ENCODE measurements around the gene SLC18B1. TPM values are rescaled to one million over a fixed set of nuclear protein-coding genes. Genes with fewer than 3 reads are reported as not detected.
A peak's percentile ranks its signal among the peaks of the same experiment; 100 is the strongest.

SLC18B1 gene
- total and polyA plus RNA-seq, 8 donors, result 4.4 to 10.9 (median 7.2) TPM

- Histone ChIP-seq H3K36me3 (no peaks in the 10 kb centered on the region), H3K4me3 (no peak overlapping the region), H3K27me3 (no peaks in the 10 kb centered on the region), H3K9me3 (no peaks in the 10 kb centered on the region), H3K4me1 (peaks cover 0 to 2% (median 0%) of the 10 kb centered on the region in 3 donors), H3K27ac (no peak overlapping the region)
- TF ChIP-seq, protein P1, sequence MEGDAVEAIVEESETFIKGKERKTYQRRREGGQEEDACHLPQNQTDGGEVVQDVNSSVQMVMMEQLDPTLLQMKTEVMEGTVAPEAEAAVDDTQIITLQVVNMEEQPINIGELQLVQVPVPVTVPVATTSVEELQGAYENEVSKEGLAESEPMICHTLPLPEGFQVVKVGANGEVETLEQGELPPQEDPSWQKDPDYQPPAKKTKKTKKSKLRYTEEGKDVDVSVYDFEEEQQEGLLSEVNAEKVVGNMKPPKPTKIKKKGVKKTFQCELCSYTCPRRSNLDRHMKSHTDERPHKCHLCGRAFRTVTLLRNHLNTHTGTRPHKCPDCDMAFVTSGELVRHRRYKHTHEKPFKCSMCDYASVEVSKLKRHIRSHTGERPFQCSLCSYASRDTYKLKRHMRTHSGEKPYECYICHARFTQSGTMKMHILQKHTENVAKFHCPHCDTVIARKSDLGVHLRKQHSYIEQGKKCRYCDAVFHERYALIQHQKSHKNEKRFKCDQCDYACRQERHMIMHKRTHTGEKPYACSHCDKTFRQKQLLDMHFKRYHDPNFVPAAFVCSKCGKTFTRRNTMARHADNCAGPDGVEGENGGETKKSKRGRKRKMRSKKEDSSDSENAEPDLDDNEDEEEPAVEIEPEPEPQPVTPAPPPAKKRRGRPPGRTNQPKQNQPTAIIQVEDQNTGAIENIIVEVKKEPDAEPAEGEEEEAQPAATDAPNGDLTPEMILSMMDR (IDR thresholded peaks at IDR 0.05), result no peak
- ATAC-seq (peak in 1 of 4 donors; percentile 63), DNase-seq (no peak), FAIRE-seq (no peak)
- WGBS, 2 donors, result 87% methylated on average over 10 of the region's 10 CpGs
- intact Hi-C loops (cut with DNase I), result no loop called here
These were observed 78.5 kb downstream of the SLC18B1 start for GRCh38 chr6:132719736-132720448.

Other genes with a start within 250 kb of the SLC18B1 start
- not detected for gene TAAR8, start 246.0 kb downstream of the SLC18B1 start, total RNA-seq
- gene TAAR8, start 246.0 kb downstream of the SLC18B1 start, polyA plus RNA-seq, result not detected
- gene TAAR6, start 228.3 kb downstream of the SLC18B1 start, total RNA-seq, result not detected
- not detected for gene TAAR6, start 228.3 kb downstream of the SLC18B1 start, polyA plus RNA-seq
- gene TAAR5, start 208.9 kb downstream of the SLC18B1 start, total RNA-seq, result not detected
- gene TAAR5, start 208.9 kb downstream of the SLC18B1 start, polyA plus RNA-seq, result not detected
- gene TAAR2, start 174.4 kb downstream of the SLC18B1 start, total RNA-seq, result not detected
- not detected for gene TAAR2, start 174.4 kb downstream of the SLC18B1 start, polyA plus RNA-seq
- gene TAAR1, start 139.5 kb downstream of the SLC18B1 start, total RNA-seq, result not detected
- under 1 TPM in 1 of 2 donors, not detected in 1; 0.33 TPM for gene TAAR1, start 139.5 kb downstream of the SLC18B1 start, polyA plus RNA-seq
- 1 to 10 TPM in 3 of 6 donors, under 1 TPM in 3; 0.13 to 4.7 (median 1.0) TPM for gene VNN1, start 84.6 kb downstream of the SLC18B1 start, total RNA-seq
- 1 to 10 TPM in 1 of 2 donors, under 1 TPM in 1; 0.82 to 1.6 TPM for gene VNN1, start 84.6 kb downstream of the SLC18B1 start, polyA plus RNA-seq
- gene VNN2, start 40.7 kb downstream of the SLC18B1 start, total RNA-seq, result 1 to 10 TPM in 3 of 6 donors, under 1 TPM in 3; 0.63 to 9.6 (median 1.7) TPM
- gene VNN2, start 40.7 kb downstream of the SLC18B1 start, polyA plus RNA-seq, result 1 to 10 TPM in 1 of 2 donors, under 1 TPM in 1; 0.72 to 1.2 TPM
- gene RPS12, start 15.9 kb upstream of the SLC18B1 start, total RNA-seq, result 100 to 1,000 TPM; 511 to 945 (median 775) TPM
- gene RPS12, start 15.9 kb upstream of the SLC18B1 start, polyA plus RNA-seq, result 1,000 to 10,000 TPM in 1 of 2 donors, 100 to 1,000 TPM in 1; 995 to 1,464 TPM

Measured in pancreas (tissue), 10 donors.